GM19035 (cell line): ENCODE data around the gene OR4F6.
"Not testable (repeated sequence)": the region's sequence is repeated elsewhere in the genome, so short reads cannot be mapped to it uniquely, and the experiment has no call there.

Experiments used
- ATAC-seq: cut with Tn5 transposase; IDR thresholded peaks from one replicate; pipeline ENCODE4 v1.9.1; 2021; ENCODE audit not compliant: unreplicated experiment

The OR4F6 gene, protein sequence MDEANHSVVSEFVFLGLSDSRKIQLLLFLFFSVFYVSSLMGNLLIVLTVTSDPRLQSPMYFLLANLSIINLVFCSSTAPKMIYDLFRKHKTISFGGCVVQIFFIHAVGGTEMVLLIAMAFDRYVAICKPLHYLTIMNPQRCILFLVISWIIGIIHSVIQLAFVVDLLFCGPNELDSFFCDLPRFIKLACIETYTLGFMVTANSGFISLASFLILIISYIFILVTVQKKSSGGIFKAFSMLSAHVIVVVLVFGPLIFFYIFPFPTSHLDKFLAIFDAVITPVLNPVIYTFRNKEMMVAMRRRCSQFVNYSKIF

DNA sequence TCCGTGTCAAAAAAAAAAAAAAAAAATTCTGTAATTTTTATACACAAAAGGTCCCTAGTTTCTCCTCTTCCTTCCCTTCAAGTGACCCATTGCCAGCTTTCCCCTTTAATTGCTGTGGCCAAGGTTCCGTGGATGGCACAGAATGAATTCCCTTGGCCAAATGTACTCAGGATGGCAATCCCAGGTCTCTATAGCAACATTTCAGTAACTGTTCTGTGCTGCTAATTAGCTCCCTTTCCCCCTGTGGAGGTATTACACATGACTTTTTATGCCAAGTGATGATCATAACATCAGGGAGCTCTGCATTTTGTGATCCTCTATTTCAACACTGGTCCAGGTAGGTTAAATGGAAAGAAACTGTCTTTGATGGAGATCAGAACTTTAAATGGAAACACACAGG is at the start of gene OR4F6:
TSS of gene OR4F6 (plus strand) at position 301 of the 400 bp plus-strand sequence. CDS start 2,211 bp downstream, outside the sequence.
- ATAC-seq: no peak

DNA sequence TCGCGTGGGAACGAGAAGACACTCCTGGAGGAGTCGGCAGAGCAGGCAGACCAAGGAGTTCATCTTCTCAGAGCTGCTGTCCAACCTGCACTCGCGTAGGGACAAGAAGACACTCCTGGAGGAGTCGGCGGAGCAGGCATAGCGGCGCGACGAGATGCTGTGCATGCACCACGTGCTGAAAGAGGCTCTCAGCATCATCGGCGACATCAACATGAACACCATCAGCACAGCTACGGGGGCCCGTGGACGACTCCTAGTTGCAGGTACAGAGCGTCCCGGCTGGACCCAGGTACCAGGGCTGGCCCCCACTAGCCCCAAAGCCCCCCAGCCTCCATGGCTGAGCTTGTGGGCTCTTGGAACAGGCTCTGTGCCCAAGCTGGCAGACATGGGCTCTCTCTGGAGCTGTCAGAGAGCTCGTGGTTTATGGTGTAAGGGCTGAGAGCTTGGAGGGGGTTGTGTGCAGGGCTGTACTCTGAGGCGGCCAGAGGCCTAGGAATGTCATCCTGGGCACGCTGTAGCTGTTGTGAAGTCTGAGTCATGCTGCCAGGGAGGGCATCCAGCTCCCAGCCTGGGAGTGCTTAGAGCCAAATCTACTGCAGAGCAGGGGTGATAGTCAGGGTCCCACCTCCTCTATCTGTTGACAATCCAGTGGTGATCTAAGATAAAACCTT is 38.5 kb upstream of the OR4F6 start:
- ATAC-seq: not testable (repeated sequence)

DNA sequence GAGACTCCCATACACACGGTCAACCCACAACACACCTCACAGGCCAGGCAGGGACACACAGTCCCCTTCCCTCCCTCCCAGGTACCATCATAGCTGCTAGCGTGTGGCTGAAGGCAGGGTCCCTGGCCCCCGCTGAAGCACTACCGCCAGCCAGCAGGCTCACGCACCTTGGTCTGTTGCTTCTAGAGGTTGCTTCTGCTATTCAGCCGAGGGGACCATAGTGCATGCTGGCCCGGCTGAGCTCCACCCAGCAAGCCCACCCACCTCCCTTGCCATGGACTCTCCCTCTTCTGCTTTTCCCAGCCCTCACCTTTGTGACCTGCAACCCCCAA is 38.0 kb upstream of the OR4F6 start:
- ATAC-seq: not testable (repeated sequence)

DNA sequence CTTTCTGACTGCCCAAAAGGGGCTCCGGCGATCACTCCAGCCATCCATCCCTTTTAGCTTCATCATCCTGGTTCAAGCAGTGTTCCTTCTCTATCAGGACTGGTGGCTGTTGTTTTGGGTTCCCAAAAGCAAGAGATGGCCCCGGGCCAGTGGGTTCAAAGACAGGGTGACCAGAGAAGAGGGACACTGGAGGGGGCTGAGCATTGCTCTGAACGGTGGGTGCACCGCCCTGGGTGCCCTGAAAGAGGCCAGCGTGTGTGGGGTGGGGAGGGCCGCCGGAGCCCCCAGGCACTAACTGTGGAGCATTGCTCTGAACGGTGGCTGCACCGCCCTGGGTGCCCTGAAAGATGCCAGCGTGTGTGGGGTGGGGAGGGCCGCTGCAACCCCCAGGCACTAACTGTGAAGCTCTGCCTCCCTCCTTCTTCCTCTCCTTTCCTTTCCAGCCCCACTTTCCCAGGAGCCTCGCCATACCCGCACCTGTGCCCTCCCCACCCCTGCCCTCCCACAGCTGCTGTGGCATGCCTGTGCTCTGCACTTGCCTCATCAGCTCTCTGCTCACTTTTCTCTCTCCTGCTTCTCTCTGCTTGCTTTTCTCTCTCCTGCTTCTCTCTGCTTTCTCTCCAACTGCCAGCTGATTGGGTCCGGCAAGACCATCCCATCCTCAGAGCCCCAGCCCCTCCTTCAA is 37.4 kb upstream of the OR4F6 start:
- ATAC-seq: no peak

DNA sequence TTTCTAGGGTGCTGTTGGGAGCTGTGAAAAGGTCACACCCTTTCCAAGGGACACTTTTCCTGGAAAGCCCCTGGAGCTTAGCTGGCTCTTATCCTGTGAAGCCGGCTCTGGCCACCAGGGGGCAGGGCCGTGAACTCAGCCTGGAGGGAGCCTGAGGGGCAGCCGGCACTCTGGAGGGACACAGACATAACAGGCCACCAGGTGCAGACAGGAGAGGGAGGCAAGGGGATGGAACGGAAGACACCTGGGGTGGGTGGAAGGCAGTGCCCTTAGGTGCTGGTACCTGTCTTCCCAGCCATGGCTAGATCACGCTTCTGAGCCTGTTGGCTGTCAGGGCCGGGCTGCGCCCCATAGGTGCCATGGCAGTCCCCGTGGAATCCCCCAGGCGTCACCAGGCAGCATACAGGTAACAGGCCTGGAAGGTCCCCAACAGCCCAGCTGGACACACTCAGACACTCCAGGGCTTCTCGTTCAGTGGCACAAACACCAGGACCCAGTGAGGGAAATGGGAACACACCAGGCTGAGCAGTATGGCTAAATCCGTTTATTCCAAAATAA is 36.1 kb upstream of the OR4F6 start:
- not testable (repeated sequence) for ATAC-seq

DNA sequence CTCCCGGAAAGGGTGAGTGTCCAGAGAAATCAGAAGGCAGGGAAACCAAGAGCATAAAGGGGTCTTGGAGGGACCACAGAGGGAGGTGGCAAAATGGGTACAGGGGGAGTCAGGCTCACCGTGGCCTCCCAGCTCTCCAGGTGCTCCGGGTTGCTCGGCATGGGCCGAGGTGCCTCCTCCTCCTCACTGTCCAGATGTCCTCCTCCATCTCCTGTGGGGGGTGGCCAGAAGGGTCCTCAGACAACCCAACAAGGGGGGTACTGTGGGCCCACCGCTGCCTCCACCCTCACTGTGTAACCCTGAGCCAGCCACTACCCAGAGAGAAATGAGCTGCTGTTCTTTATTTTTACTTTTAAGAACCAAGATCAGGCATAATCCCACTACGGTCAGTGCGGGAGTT is 30.4 kb upstream of the OR4F6 start:
- ATAC-seq: no peak

DNA sequence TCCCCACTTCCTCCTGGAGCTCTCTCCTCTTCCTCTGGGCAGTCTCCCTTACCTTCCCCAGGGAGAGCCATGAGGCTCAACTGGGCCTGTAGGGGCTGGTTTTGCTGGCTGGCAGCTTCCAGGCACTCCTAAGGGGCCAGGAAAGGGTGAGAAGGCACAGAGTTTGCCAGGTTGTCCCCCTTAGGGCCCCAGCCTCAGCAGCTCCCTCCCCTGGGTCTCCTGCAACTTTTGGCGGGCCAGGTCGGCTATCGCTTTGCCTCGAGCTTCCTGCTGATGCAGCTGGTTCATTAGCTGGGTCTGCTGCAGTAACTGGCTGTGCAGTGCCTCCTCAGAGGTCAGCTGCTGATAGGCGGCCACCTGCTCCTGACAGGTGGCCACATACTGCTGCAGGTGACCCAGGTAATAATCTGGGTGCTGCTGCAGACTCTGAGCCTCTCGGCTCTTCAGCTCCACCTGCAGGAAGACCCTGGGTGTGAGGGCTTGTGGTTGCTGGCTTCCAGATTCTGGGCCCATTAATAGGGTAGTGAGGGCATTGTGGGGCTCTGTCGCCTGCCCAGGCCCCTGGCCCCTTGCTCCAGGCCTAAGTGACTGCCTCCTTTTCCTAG is 29.7 kb upstream of the OR4F6 start:
- ATAC-seq: no peak

DNA sequence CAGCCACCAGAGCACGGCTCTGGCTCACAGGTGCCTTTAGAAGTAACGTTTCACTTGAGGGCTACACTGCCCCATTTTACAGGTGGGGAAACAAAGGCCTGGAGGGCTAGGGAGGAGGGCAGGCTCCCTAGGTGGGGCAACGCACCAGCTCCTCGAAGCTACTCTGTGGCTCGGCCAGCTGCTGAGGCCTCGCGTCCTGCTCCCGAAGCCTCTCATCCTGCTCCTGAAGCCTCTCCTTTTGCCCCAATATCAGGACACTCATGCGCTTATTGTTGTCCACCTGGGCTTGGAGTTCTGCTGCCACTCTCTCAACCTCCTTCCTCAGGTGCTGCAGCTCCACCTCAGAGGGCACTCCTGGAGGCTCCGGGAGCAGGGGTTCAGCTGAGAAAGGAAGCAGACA is 28.2 kb upstream of the OR4F6 start:
- ATAC-seq: no peak

DNA sequence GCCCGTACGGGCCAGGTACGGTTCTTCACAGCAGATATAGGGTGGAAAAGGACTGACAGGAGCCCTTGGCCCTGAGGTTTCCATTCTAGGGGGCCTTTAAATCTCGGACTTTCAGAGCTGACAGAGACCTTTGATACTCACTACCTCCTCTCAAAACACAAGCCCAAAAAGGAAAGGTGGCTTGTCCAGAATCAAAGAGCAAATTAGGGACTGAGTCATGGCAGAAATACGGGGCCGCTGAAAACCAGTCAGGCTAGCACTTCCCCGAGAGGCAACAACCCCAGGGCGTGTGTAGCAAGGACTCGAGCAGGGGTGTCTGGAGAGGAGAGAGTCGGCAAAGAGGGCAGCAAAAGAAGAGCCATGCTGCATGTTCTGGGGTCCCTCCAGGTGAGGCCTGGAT is 24.7 kb upstream of the OR4F6 start:
- not testable (repeated sequence) for ATAC-seq

DNA sequence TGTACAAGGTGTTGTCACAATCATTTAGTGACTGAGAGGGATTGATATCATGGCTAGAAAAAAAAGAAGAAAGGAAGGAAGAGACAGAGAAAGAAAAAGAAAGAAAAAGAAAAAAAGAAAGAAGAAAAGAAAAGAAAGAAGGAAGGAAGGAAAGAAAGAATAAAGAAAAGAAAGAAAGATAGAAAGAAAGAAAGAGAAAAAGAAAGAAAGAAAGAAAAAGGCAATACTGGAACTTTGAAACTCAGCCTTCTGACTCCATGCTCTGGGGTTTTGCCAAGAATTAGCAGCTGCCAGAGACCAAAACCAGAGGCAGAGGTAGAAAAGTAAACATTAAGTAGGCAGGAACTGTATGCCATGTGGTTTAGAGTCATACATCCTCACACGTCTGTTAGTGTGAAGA is 23.1 kb upstream of the OR4F6 start:
- not testable (repeated sequence) for ATAC-seq

DNA sequence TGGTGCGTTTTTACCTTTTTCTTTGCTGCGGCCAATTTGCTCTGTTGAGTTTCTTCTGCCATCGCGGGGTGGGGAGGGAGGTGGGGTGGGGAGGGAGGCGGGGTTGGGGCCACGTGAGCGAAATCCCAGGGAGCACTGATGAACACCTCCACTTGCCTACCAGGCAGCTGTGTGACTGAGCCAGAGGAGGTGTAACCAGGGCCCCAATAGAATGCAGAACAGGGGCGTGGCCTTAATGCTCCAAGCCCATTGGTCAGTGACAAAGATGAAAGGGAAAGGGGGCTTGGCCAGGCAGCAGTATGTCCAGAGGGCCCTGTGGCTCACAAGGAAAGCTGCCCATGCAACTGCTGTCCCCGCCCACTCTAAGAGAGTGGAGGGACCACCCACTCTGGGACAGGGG is 21.4 kb upstream of the OR4F6 start:
- ATAC-seq: no peak

DNA sequence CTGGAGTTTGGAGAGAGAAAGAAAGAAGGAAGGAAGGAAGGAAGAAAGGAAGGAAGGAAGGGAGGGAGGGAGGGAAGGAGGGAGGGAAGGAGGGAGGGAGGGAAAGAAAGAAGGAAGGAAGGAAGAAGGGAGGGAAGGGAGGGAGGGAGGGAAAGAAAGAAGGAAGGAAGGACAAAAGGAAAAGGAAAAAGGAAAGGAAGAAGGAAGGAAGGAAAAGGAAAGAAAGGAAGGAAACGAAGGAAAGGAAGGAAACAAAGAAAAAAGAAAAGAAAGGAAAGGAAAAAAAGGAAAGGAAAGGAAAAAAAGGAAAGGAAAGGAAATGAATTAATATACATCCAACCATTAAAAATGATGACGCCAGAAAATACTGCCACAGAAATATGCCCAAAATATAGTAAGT is 18.7 kb upstream of the OR4F6 start:
- ATAC-seq: no peak

DNA sequence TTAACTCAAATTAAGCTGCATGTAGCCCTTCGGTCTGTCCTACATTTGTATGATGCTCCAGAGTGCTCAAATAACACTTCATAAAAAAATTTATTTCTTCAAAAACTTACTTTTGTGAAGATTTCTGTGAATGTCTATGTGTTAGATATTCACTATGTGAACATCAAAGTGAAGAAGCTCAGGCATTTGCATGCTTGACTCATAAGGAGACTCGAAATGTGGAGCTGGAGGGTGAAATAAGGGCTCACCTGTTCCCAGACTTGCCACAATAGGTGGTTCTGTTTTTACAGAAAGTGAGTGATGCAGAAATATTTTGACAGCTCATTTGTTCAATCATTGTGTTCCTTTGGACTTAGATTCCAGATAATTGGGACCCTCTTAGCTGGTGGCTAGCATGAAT is 16.9 kb upstream of the OR4F6 start:
- not testable (repeated sequence) for ATAC-seq

DNA sequence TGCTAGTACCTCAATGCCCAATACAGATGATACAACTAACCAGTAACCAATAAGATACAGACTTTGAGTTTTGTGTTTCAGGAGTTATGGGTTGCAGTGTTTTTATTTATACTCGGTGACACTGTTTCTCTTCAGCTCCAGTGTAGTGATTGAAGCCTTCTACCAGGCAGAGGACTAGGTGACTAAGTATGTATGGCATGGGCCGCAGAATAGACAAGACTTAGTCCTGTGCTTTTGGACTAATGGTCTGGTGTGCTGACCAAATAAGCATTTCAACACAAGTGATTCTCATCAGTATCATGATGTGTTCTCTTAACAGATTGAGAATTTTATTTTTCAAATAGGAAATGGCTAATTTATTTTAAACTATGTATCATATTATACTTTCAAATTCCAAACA is 15.3 kb upstream of the OR4F6 start:
- not testable (repeated sequence) for ATAC-seq

DNA sequence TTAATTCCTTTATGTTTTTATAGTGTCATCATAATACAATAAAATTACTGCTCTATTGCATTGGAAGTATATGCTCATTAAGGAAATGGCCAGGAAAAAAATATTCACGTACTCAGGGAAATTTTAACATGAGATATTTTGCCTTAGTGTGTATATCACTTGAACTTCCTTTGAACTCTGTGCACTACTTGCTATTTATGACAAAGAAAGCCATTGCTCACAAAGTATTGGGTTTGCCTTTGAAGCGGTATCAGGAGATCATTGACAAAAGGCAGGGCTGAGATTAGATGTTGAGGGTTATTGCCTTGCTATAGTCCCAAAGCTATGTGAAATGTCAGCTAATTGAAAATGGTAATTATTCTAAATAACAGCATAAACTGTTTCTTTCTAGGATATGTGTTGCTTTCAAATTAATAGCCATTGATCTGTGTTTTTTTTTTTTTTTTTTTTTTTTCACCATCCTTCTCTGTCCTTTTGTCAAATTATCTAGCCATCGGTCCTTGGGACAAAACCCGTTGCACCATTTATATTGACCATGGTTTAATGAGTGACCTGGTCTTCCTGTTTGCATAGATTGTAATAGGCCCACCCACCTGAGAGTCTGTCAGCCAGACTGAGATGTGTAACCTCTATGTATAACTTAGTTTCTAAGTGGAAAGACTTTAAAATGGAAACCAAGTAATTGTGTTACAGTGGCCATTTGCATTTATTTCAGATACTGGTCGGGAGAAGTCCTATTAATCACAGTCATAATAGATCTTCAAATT is 14.6 kb upstream of the OR4F6 start:
- ATAC-seq: not testable (repeated sequence)

DNA sequence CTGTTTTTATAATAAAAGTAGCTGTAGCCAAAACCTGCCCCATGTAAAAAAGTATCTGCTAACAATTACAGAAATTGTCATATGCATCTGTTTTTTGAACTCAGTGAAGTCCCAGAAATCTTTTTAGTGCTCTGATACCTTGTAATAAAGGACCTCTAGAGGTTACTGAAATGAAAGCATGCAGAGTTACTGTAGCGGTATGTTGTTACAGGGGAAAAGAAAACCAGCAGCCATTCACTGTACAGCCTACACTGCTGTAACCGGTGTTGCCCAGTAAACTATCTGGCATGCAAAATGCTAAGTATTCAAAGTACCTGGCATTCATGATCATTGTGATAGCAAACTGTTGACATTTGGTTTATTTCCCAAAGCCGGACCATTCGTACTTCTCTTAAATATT is 12.6 kb upstream of the OR4F6 start:
- not testable (repeated sequence) for ATAC-seq

DNA sequence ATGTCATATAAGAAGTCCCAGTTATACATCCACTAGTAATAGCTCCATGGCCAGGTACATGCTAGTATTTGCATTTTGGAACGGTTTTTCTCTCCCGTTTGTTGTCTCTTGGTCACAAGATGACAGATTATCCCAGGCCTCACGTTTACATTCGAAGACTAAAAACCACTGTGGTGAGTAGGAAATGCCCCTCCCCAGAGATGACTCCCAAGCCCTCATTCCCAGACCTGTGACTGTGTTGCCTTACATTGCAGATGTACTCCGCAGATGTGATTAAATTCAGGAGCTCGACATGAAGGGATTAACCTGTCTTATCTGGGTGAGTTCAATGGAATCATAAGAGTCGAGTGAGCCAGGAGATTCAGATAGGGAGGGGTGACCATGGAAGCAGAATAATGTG is 9.3 kb upstream of the OR4F6 start:
- ATAC-seq: not testable (repeated sequence)

DNA sequence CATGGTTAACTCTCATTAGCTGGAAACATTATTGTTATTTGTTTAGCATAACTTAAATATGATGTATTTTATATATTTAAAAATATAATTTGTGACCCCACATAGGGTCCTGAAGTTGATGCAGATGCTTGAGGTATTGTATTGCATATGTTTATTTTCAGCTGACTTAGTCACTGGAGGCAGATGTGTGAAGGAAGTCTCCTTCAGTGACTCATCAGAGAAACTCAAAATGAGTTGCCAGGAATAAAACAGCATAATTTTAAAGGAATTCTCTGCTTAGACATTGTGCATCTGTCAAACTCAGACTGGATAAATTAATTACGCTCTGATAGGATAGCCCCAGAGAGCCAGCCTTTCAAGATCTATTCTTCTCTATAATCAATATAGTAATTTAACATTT is 7.9 kb upstream of the OR4F6 start:
- ATAC-seq: no peak

DNA sequence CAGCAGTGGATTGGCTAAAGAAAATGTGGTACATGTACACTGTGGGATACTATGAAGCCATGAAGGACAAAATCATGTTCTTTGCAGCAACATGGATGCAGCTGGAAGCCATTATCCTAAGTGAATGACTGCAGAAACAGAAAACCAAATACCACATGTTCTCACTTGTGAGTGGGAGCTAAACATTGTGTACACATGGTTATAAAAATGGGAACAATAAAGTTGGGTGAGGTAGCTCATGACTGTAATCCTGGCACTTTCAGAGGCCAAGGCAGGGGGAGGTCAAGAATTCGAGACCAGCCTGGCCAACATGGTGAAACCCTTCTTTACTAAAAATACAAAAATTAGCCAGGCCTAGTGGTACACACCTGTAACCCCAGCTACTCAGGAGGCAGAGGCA is 3.6 kb upstream of the OR4F6 start:
- no peak for ATAC-seq

DNA sequence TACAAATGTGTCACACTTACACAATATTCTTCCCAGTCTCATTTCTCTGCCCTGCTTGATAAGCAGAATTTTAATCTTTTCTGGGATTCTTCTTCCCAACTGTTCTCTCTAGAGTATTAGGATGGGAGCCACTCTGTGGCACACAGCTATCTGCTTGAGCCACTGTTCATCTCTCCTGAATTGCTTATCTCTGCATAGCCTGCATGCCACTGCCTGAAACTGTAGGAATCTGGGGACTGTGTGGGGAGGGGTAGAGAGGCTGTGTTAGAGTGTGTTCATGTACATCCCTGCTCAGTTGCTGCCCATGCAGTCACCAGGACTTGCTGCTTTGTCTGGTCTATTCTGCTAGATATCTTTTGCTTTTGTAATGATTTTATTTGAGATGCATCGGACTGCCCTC is 2.3 kb upstream of the OR4F6 start:
- no peak for ATAC-seq

DNA sequence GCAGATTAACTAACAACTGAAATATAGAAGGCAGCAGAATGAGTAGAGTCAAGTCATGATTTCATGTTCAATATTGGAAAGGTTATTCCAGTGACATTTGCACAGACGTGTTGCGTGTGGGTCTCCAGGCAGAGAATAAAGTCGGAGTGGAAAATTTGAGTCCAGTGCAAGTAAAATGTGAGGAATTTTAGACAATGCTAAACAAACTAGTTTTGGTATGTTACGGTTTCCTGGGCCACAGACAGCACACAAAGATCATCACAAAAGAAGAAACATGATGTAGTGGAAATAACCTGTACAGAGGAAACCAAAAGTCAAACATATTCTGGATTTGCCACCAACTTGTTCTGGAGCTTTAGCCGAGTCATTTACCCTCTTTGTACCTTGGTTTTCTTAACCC is 367 bp downstream of the OR4F6 start:
- no peak for ATAC-seq
